H1 (cell line): ENCODE data around the gene IRAK3. TPM values are rescaled to one million over a fixed set of nuclear protein-coding genes. Genes with fewer than 3 reads are reported as not detected.

ENCODE experiments used
- CTCF ChIA-PET: fragments of 300-600 bp; sonication (Branson Sonifier 250); formaldehyde crosslinking; loops from one replicate; lab custom pipeline; 2021; ENCODE audit not compliant: partially characterized antibody; lab: Charles Lee
- POLR2A ChIA-PET: fragments of 300-600 bp; sonication (Branson Sonifier 250); formaldehyde crosslinking; loops from one replicate; lab custom pipeline; 2021; ENCODE audit warnings: inconsistent platforms; ENCODE audit not compliant: partially characterized antibody; lab: Charles Lee
- DNase-seq, 2 experiments: peaks; one replicate each; pipeline versions ENCODE4 v3.0.0 to v3.0.0-alpha.2; 2010 to 2022; ENCODE audit warnings: low spot score in 2 of 2, low read depth in 1 of 2, mixed read lengths in 1 of 2
- FAIRE-seq: peaks from 2 replicates; lab custom pipeline; 2011; peaks lifted over from hg19 to GRCh38; lab: Jason Lieb, UNC
- H2AFZ ChIP-seq: 2 replicates; pipeline ENCODE4 v1.8.1; 2012; ENCODE audit warnings: low read length, inconsistent platforms
- H2AK5ac ChIP-seq: 2 replicates; pipeline ENCODE4 v1.6.1; 2013; ENCODE audit warnings: low read depth, low read length
- H2BK120ac ChIP-seq: replicated peaks from 2 replicates; pipeline ENCODE3; 2013; ENCODE audit warnings: low read depth, low read length, inconsistent platforms
- H2BK12ac ChIP-seq: 2 replicates; pipeline ENCODE4 v1.6.1; 2013; ENCODE audit warnings: low read depth, low read length
- H2BK15ac ChIP-seq: 2 replicates; pipeline ENCODE4 v1.6.1; 2013; ENCODE audit warnings: low read length
- H2BK20ac ChIP-seq: 2 replicates; pipeline ENCODE4 v1.6.1; 2013; ENCODE audit warnings: low read length
- H2BK5ac ChIP-seq: 2 replicates; pipeline ENCODE4 v1.6.1; 2013; ENCODE audit warnings: low read depth, low read length
- H3K14ac ChIP-seq: 2 replicates; pipeline ENCODE4 v1.6.1; 2013; ENCODE audit warnings: inconsistent platforms; ENCODE audit not compliant: insufficient read length
- H3K18ac ChIP-seq: 2 replicates; pipeline ENCODE4 v1.6.1; 2013; ENCODE audit warnings: low read length; ENCODE audit errors: extremely low read depth
- H3K23ac ChIP-seq: 2 replicates; pipeline ENCODE4 v1.6.1; 2013; ENCODE audit warnings: inconsistent platforms; ENCODE audit not compliant: insufficient read length
- H3K23me2 ChIP-seq: 2 replicates; pipeline ENCODE4 v1.6.1; 2013; ENCODE audit warnings: low read depth, low read length
- H3K27ac ChIP-seq: 2 replicates; pipeline ENCODE4 v1.6.1; 2011; ENCODE audit warnings: low read depth, low read length, inconsistent platforms
- H3K27me3 ChIP-seq, 4 experiments: replicated peaks in 1 of 4; 1 replicate in 1 of 4; 2 replicates in 3 of 4; pipeline versions ENCODE4 v1.6.1 to v1.8.1; 2011 to 2013; ENCODE audit warnings: low read length in 3 of 4, mild to moderate bottlenecking in 3 of 4, inconsistent platforms in 2 of 4, mixed read lengths in 2 of 4, moderate library complexity in 1 of 4; ENCODE audit not compliant: control insufficient read depth in 3 of 4, insufficient read depth in 3 of 4; ENCODE audit errors: extremely low read depth in 1 of 4
- H3K36me3 ChIP-seq, 4 experiments: 2 replicates each; pipeline versions ENCODE4 v1.6.1 to v1.8.1; 2011 to 2013; ENCODE audit warnings: mild to moderate bottlenecking in 4 of 4, low read length in 3 of 4, moderate library complexity in 2 of 4, control low read depth in 1 of 4, inconsistent platforms in 1 of 4; ENCODE audit not compliant: insufficient read depth in 4 of 4, control insufficient read depth in 2 of 4
- H3K4ac ChIP-seq: replicated peaks from 2 replicates; pipeline ENCODE3; 2013; ENCODE audit warnings: low read length, low read depth, mixed read lengths, inconsistent platforms; ENCODE audit not compliant: insufficient read length
- H3K4me1 ChIP-seq, 4 experiments: replicated peaks in 1 of 4; 1 replicate in 1 of 4; 2 replicates in 3 of 4; pipeline versions ENCODE4 v1.6.1 to v1.8.1; 2011 to 2013; ENCODE audit warnings: low read length in 3 of 4, inconsistent platforms in 2 of 4, mixed read lengths in 1 of 4; ENCODE audit not compliant: insufficient read depth in 4 of 4, control insufficient read depth in 3 of 4
- H3K4me2 ChIP-seq, 2 experiments: 2 replicates each; pipeline versions ENCODE4 v1.6.1 to v1.8.1; 2011 to 2013; ENCODE audit warnings: low read depth in 2 of 2, low read length in 2 of 2, control low read depth in 1 of 2, inconsistent platforms in 1 of 2, mild to moderate bottlenecking in 1 of 2; ENCODE audit not compliant: insufficient read depth in 1 of 2
- H3K4me3 ChIP-seq, 4 experiments: fragments of 200-600, 300-600 bp in 1 of 4; sonication (generic), shearing (Covaris generic), sonication (Bioruptor Twin) in 1 of 4; 2 replicates each; pipeline versions ENCODE4 v1.5.1 to v1.8.1; 2011 to 2016; ENCODE audit warnings: low read length in 4 of 4, low read depth in 3 of 4, control low read depth in 2 of 4, inconsistent platforms in 2 of 4, mild to moderate bottlenecking in 2 of 4, mixed read lengths in 1 of 4, moderate library complexity in 1 of 4; ENCODE audit not compliant: insufficient read depth in 2 of 4; ENCODE audit errors: extremely low read depth in 1 of 4
- H3K56ac ChIP-seq: replicated peaks from 2 replicates; pipeline ENCODE3; 2013; ENCODE audit warnings: low read depth, mild to moderate bottlenecking, mixed read lengths, low read length, inconsistent platforms; ENCODE audit not compliant: insufficient read length
- H3K79me1 ChIP-seq: 2 replicates; pipeline ENCODE4 v1.6.1; 2013; ENCODE audit warnings: low read depth, low read length, control low read depth
- H3K79me2 ChIP-seq, 2 experiments: 2 replicates each; pipeline versions ENCODE4 v1.6.1 to v1.8.1; 2012 to 2013; ENCODE audit warnings: low read length in 2 of 2, mild to moderate bottlenecking in 2 of 2, inconsistent platforms in 1 of 2; ENCODE audit not compliant: insufficient read depth in 2 of 2, control insufficient read depth in 1 of 2
- H3K9ac ChIP-seq, 4 experiments: replicated peaks in 1 of 4; 1 replicate in 1 of 4; 2 replicates in 3 of 4; pipeline versions ENCODE4 v1.6.1 to v1.8.1; 2011 to 2013; ENCODE audit warnings: low read depth in 3 of 4, low read length in 3 of 4, control low read depth in 2 of 4, mild to moderate bottlenecking in 2 of 4, moderate library complexity in 2 of 4, inconsistent platforms in 1 of 4; ENCODE audit errors: extremely low read depth in 1 of 4
- H3K9me3 ChIP-seq, 2 experiments: 2 replicates each; pipeline versions ENCODE4 v1.6.1 to v1.8.1; 2012 to 2013; ENCODE audit warnings: mild to moderate bottlenecking in 2 of 2, moderate library complexity in 2 of 2, control low read depth in 1 of 2, inconsistent platforms in 1 of 2, low read depth in 1 of 2, low read length in 1 of 2, mixed read lengths in 1 of 2; ENCODE audit not compliant: insufficient read depth in 2 of 2
- H4K20me1 ChIP-seq, 2 experiments: replicated peaks in 1 of 2; 2 replicates each; pipeline versions ENCODE3 to v1.8.1; 2011 to 2013; ENCODE audit warnings: inconsistent platforms in 2 of 2, low read length in 2 of 2, mild to moderate bottlenecking in 1 of 2; ENCODE audit not compliant: insufficient read depth in 2 of 2, control insufficient read depth in 1 of 2
- H4K5ac ChIP-seq: 2 replicates; pipeline ENCODE4 v1.6.1; 2013; ENCODE audit warnings: low read length, low read depth, mixed read lengths, inconsistent platforms; ENCODE audit not compliant: insufficient read length
- H4K8ac ChIP-seq: 2 replicates; pipeline ENCODE4 v1.8.0; 2013; ENCODE audit warnings: mild to moderate bottlenecking, moderate library complexity, low read length, inconsistent platforms; ENCODE audit not compliant: insufficient read depth; ENCODE audit errors: extremely low read depth
- H4K91ac ChIP-seq: replicated peaks from 2 replicates; pipeline ENCODE3; 2013; ENCODE audit warnings: low read length, mixed read lengths, inconsistent platforms; ENCODE audit not compliant: insufficient read length
- BACH1 ChIP-seq: IDR thresholded peaks from 2 replicates; pipeline ENCODE4 v1.6.1; 2012; ENCODE audit warnings: low read length, improper control_type of control experiment
- CBX5 ChIP-seq: fragments of 300-800, 300-1000 bp; sonication (generic); IDR thresholded peaks from 2 replicates; pipeline ENCODE4 v1.7.1; 2016; ENCODE audit warnings: antibody characterized with exemption, low read length, low read depth
- CEBPB ChIP-seq: IDR thresholded peaks from 2 replicates; pipeline ENCODE4 v1.6.1; 2012; ENCODE audit warnings: low read depth, low read length
- CREB1 ChIP-seq: IDR thresholded peaks from 2 replicates; pipeline ENCODE4 v1.6.1; 2012; ENCODE audit warnings: inconsistent platforms
- HDAC2 ChIP-seq, 2 experiments: fragments of 300-600 bp in 1 of 2; sonication (generic) in 1 of 2; IDR thresholded peaks; 2 replicates each; pipeline ENCODE4 v1.6.1; 2011 to 2012; ENCODE audit warnings: low read depth in 2 of 2, low read length in 2 of 2, mild to moderate bottlenecking in 2 of 2, moderate library complexity in 2 of 2, borderline replicate concordance in 1 of 2, inconsistent platforms in 1 of 2
- JUND ChIP-seq: IDR thresholded peaks from 2 replicates; pipeline ENCODE4 v1.6.1; 2011; ENCODE audit warnings: mild to moderate bottlenecking, improper control_type of control experiment, low read length
- KDM5A ChIP-seq: fragments of 200-600 bp; IDR thresholded peaks from 2 replicates; pipeline ENCODE4 v1.7.1; 2012; ENCODE audit warnings: mild to moderate bottlenecking, low read length, inconsistent platforms, mixed read lengths
- NANOG ChIP-seq: IDR thresholded peaks from 2 replicates; pipeline ENCODE4 v1.6.1; 2011; ENCODE audit warnings: low read length, low read depth, mild to moderate bottlenecking, inconsistent platforms; ENCODE audit not compliant: insufficient read depth, poor library complexity, severe bottlenecking
- PHF8 ChIP-seq: fragments of 200-600 bp; sonication (generic); conservative IDR thresholded peaks from 2 replicates; pipeline ENCODE4 v1.7.1; 2012; ENCODE audit warnings: low read depth, mild to moderate bottlenecking, inconsistent platforms, low read length, moderate library complexity
- POLR2AphosphoS5 ChIP-seq: IDR thresholded peaks from 2 replicates; pipeline ENCODE4 v1.6.1; 2011; ENCODE audit warnings: low read depth, low read length
- SAP30 ChIP-seq: fragments of 300-600 bp; sonication (generic); IDR thresholded peaks from 2 replicates; pipeline ENCODE4 v1.7.1; 2012; ENCODE audit warnings: low read length, moderate library complexity, mild to moderate bottlenecking, inconsistent platforms; ENCODE audit not compliant: insufficient read depth, insufficient replicate concordance
- SIN3A ChIP-seq, 2 experiments: IDR thresholded peaks in 1 of 2; conservative IDR thresholded peaks in 1 of 2; 2 replicates each; pipeline ENCODE4 v1.6.1; 2011 to 2012; ENCODE audit warnings: low read length in 2 of 2, improper control_type of control experiment in 1 of 2, low read depth in 1 of 2, mild to moderate bottlenecking in 1 of 2
- SP2 ChIP-seq: IDR thresholded peaks from 2 replicates; pipeline ENCODE4 v1.6.1; 2012; ENCODE audit warnings: mild to moderate bottlenecking, low read length, inconsistent platforms
- SRF ChIP-seq: IDR thresholded peaks from 2 replicates; pipeline ENCODE4 v1.6.1; 2011; ENCODE audit warnings: mild to moderate bottlenecking, low read depth, low read length, moderate library complexity
- TBP ChIP-seq: IDR thresholded peaks from 2 replicates; pipeline ENCODE4 v1.6.1; 2011; ENCODE audit warnings: low read depth, low read length, improper control_type of control experiment
- WGBS, 2 experiments: shearing (Covaris generic) in 1 of 2; methylation state at CpG; one replicate each; pipeline versions ENCODE4 v1.1.6 to v1.1.7; 2013 to 2015; ENCODE audit warnings: low lambda C conversion rate in 2 of 2, mixed read lengths in 2 of 2, inconsistent platforms in 1 of 2, low coverage in 1 of 2, missing lambda C conversion rate in 1 of 2; ENCODE audit not compliant: insufficient replicate concordance in 2 of 2, insufficient coverage in 1 of 2, insufficient read length in 1 of 2; ENCODE audit errors: extremely low coverage in 1 of 2, missing lambda C conversion rate in 1 of 2; 5-methylcytosine and 5-hydroxymethylcytosine counted together
- polyA plus RNA-seq, 7 experiments: library from polyadenylated mRNA; depleted of rRNA in 3 of 7; stranded (reverse) in 5 of 7; unstranded in 2 of 7; fragments of >200 nt in 5 of 7; fragments of 200-250 nt in 2 of 7; gene quantifications; 1 replicate in 5 of 7; 2 replicates in 1 of 7; 4 replicates in 1 of 7; pipeline versions ENCODE4 v1.2.1 to v1.2.3, GENCODE V29; 2011 to 2013; ENCODE audit warnings: missing spikeins in 2 of 7, mixed read lengths in 2 of 7
- total RNA-seq: library from RNA; stranded (reverse); fragmentation: NEBNext Ultra II Directional; extraction: Animal tissue kit (Norgen Biotek cat#: 25700); gene quantifications from 2 replicates; pipeline ENCODE4 v1.2.1, GENCODE V29; 2021

Gene IRAK3
- total and polyA plus RNA-seq, 2 of the 8 experiments (the other 6 are each of a cell fraction or from before 2014, with no cell fraction given), result 0.51 to 2.2 TPM

DNA sequence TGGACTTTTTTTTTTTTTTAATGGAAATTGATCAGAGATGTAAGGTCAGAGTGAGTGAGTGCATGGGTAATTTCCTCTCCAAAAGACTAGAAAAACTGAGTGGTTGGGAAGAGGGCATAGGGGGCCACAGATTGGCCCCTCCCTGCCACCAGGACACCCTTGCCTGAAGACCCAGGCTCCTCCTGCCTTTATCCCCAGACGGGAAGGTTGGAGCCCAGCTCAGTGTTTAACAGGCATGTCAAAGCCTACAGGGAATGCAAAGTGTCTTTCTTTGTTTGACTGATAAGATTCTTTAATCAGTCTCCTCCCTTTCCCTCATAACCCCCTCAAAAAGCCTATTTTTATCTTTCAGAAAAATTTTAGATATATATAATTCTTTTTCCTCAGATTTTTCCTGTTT lies 50.3 kb downstream of the IRAK3 start:
- no peak for FAIRE-seq
- no peak for TF ChIP-seq KDM5A
- TF ChIP-seq CREB1, result no peak
- no peak for TF ChIP-seq NANOG
- no peak for TF ChIP-seq SP2
- no peak for TF ChIP-seq HDAC2 (IDR thresholded peaks at IDR 0.05; ENCODE audit: borderline replicate concordance in 1 of 2, low read depth in 2 of 2, low read length in 2 of 2)
- no peak for TF ChIP-seq BACH1
- TF ChIP-seq PHF8, result no peak
- no peak for TF ChIP-seq TBP
- TF ChIP-seq CBX5, result no peak
- TF ChIP-seq SAP30, result no peak
- no peak for TF ChIP-seq JUND
- TF ChIP-seq POLR2AphosphoS5, result no peak
- no peak for TF ChIP-seq SRF
- TF ChIP-seq CEBPB, result no peak
- no peak for TF ChIP-seq SIN3A (conservative IDR thresholded peaks at IDR 0.05 in 1 of 2, IDR thresholded peaks at IDR 0.05 in 1 of 2; ENCODE audit: low read depth in 1 of 2, low read length in 2 of 2)

More for the DNA sequence above, 50.3 kb downstream of the IRAK3 start:
- CTCF ChIA-PET, result no interaction called here
- Histone ChIP-seq H3K9ac (no peak overlapping the region), H3K27ac (no peak overlapping the region), H2BK15ac (no peak overlapping the region), H4K8ac (no peak overlapping the region), H3K14ac (no peak overlapping the region), H3K18ac (no peak overlapping the region), H3K23me2 (0 out of 2 replicates have a peak, but pooled peaks cover 2% of the 10 kb centered on the region), H3K4me3 (no peak overlapping the region), H3K79me2 (no peaks in the 10 kb centered on the region), H4K5ac (no peak overlapping the region), H3K27me3 (peaks cover 0 to 1% (median 0%) of the 10 kb centered on the region in 4 experiments; a peak in 1 of 7 replicates), H2AFZ (no peak overlapping the region), H3K23ac (no peak overlapping the region), H3K9me3 (no peaks in the 10 kb centered on the region), H3K4ac (no peak overlapping the region), H4K91ac (no peak overlapping the region), H3K79me1 (no peaks in the 10 kb centered on the region), H3K4me2 (no peak overlapping the region), H2BK20ac (no peak overlapping the region), H2BK120ac (no peak overlapping the region), H3K4me1 (peaks cover 0 to 11% (median 5%) of the 10 kb centered on the region in 4 experiments; a peak in 4 of 7 replicates), H2BK5ac (no peak overlapping the region), H4K20me1 (no peaks in the 10 kb centered on the region), H3K56ac (no peak overlapping the region), H2BK12ac (no peak overlapping the region), H3K36me3 (no peaks in the 10 kb centered on the region), H2AK5ac (no peak overlapping the region)
- no peak for DNase-seq
- POLR2A ChIA-PET, result interaction anchor here (1.8 kb wide), 1 partner anchor 8 kb away, joined by 6 read pairs; no protein-coding TSS in a partner anchor
- 27% methylated on average over 1 of the region's 1 CpG; no CpG with 5 or more reads in 1 of the 2 experiments for WGBS, 2 experiments
